Amygdala (tissue), 56 donors: ENCODE results near the gene DDX51.

Source experiments
- DNase-seq, 56 donors: peaks; one replicate each; lab custom pipeline; 2025; lab: John Stamatoyannopoulos, UW

Gene DDX51

GRCh38 chr12:132156573-132157325, 12.6 kb upstream of the DDX51 start:
- no peak for DNase-seq

GRCh38 chr12:132155771-132156572, 11.9 kb upstream of the DDX51 start:
- DNase-seq, result no peak

- DNase-seq, result no peak
Measured at GRCh38 chr12:132154941-132155770, 11.0 kb upstream of the DDX51 start.

- no peak for DNase-seq
Measured at GRCh38 chr12:132154341-132154761, 10.2 kb upstream of the DDX51 start.

GRCh38 chr12:132153501-132154340, 9.6 kb upstream of the DDX51 start:
- peak in 28 of 56 donors; percentile 2 to 66 (median 26) for DNase-seq

- no peak for DNase-seq
Measured at GRCh38 chr12:132152953-132153352, 8.8 kb upstream of the DDX51 start.

- DNase-seq, result no peak
Measured at GRCh38 chr12:132152411-132152821, 8.3 kb upstream of the DDX51 start.

GRCh38 chr12:132151766-132152410, 7.8 kb upstream of the DDX51 start:
- DNase-seq, result no peak

- DNase-seq, result no peak
Measured at GRCh38 chr12:132151145-132151765, 7.1 kb upstream of the DDX51 start.

GRCh38 chr12:132150780-132151144, 6.6 kb upstream of the DDX51 start:
- DNase-seq, result no peak

GRCh38 chr12:132149526-132149925, 5.4 kb upstream of the DDX51 start:
- DNase-seq, result peak in 6 of 56 donors; percentile 20 to 54 (median 30)

GRCh38 chr12:132148368-132149045, 4.4 kb upstream of the DDX51 start:
- DNase-seq, result no peak

GRCh38 chr12:132147423-132148367, 3.6 kb upstream of the DDX51 start:
- DNase-seq, result no peak

GRCh38 chr12:132146772-132147422, 2.8 kb upstream of the DDX51 start:
- no peak for DNase-seq

GRCh38 chr12:132146098-132146497, 2.0 kb upstream of the DDX51 start:
- no peak for DNase-seq

- no peak for DNase-seq
Measured at GRCh38 chr12:132145334-132145733, 1.2 kb upstream of the DDX51 start.

- DNase-seq, result no peak
Measured at GRCh38 chr12:132144810-132145168, 670 bp upstream of the DDX51 start.
